C4-2B (cell line): ENCODE measurements around the gene FAM217A.

Experiments
- H3K27ac ChIP-seq: fragments of 450-650 bp; 2 replicates; pipeline ENCODE4 v1.5.1; 2017
- CTCF ChIP-seq: fragments of 450-650 bp; conservative IDR thresholded peaks from 2 replicates; pipeline ENCODE4 v1.5.1; 2017; ENCODE audit warnings: mild to moderate bottlenecking
- ZFX ChIP-seq: fragments of 450-650 bp; IDR thresholded peaks from 2 replicates; pipeline ENCODE4 v1.6.1; 2017

The FAM217A gene

GRCh38 chr6:4078691-4079471, at the start of gene FAM217A:
Gene FAM217A (minus strand): TSS chr6:4079137. CDS start chr6:4077414, 1,723 bp downstream.
- no peak for TF ChIP-seq ZFX
- TF ChIP-seq CTCF: no peak

DNA sequence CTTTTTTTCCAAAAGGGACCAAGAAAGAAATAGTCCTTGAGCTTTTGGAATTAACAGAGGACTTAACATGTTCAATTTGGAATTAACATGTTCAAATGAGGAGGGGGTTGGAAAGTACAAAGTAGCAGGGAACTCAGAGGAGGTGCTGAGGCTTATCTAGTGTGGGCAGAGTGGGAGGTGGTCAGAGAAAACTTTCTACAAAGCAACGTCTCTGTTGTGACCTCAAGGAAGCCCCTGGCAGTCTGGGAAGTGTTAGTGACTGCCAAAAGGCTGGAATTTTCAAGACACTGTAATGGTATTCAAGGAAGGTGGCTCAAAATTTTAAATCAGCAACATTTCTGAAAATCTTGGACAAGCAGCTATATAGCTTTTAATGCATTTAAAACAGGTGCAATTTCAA, 49.1 kb upstream of the FAM217A start:
- no peak for TF ChIP-seq ZFX
- TF ChIP-seq CTCF: no peak
- H3K27ac ChIP-seq: no peak overlapping the region

More at GRCh38 chr6:4078691-4079471, at the start of gene FAM217A:
- no peak within 1 kb of the TSS for H3K27ac ChIP-seq

GRCh38 chr6:4125933-4126864, 47.3 kb upstream of the FAM217A start:
- no peak overlapping the region for H3K27ac ChIP-seq
- TF ChIP-seq CTCF (no peak), ZFX (no peak)

DNA sequence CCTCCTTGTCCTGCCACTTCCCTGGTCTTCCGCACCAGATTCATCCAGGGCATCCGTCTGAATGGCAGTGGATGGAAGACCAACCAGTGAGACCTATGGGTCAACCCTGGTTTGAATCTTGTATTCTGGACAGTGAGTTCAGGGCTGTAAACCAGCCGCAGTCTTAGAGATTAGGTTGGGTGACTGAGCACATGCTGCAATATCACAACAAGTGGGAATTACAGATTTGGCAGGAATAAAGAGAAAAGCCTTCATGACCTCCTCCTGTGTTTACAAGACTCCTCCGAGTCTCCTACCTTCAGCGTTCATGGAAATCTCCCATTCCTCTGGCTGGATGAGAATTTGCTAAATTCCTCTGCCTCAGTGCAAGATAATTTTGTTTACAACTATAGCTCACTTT, 46.6 kb upstream of the FAM217A start:
- H3K27ac ChIP-seq: no peak overlapping the region
- TF ChIP-seq CTCF: no peak

DNA sequence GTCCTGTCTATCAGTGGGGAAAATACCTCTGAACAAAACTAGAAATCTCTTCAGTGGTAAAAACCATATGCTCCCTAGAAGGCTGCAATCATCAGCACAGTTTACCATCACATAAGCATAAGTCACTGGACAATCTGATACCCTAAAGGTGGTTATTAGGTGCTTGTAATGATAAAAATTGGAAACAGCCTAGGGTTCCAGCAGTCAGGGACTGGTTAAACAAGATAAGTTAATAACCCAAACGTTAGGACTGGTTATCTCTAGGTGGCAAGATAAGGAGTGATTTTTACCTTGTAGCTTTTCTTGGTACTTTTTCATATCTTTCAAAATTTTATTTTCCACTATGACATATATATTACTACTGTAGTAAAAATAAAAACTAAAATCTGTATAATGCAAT, 45.4 kb upstream of the FAM217A start:
- TF ChIP-seq ZFX (no peak), CTCF (no peak)
- H3K27ac ChIP-seq: no peak overlapping the region

GRCh38 chr6:4115741-4116140, 36.8 kb upstream of the FAM217A start:
- no peak for TF ChIP-seq ZFX
- no peak for TF ChIP-seq CTCF

GRCh38 chr6:4114123-4114522, 35.2 kb upstream of the FAM217A start:
- no peak overlapping the region for H3K27ac ChIP-seq
- no peak for TF ChIP-seq CTCF
- no peak for TF ChIP-seq ZFX

More at GRCh38 chr6:4115741-4116140, 36.8 kb upstream of the FAM217A start:
- H3K27ac ChIP-seq: no peak overlapping the region
